ENCODE measurements around the gene ERAP2. TPM values are rescaled to one million over a fixed set of nuclear protein-coding genes. Genes with fewer than 3 reads are reported as not detected.
A peak's percentile ranks its signal among the peaks of the same experiment; 100 is the strongest.

Gene ERAP2
- total RNA-seq, 1 experiment from 2014 or later = 97.0 TPM

DNA sequence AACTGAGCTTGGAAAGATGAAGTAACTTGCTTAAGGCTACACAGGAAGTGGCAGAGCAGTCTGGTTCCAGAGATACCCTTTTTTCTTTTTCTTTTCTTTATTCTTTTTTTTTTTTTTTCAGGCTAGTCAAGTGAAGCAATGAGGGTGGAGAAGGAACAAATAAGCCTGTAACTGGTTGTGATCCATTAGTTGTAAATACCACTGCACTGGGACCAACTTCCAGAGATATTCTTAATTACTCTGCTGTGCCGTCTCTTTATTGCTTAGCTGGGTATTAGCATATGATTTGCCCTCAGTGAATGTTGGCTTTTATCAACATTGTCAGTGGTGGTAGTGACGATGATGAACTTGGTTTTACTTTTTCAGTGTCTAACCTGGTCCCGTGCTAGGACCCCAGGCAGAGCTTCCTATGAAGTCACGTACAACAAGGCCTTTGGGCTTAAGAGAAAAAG lies 86.3 kb downstream of the ERAP2 start:
- DNase-seq (ENCODE audit: low spot score) = no peak

DNA sequence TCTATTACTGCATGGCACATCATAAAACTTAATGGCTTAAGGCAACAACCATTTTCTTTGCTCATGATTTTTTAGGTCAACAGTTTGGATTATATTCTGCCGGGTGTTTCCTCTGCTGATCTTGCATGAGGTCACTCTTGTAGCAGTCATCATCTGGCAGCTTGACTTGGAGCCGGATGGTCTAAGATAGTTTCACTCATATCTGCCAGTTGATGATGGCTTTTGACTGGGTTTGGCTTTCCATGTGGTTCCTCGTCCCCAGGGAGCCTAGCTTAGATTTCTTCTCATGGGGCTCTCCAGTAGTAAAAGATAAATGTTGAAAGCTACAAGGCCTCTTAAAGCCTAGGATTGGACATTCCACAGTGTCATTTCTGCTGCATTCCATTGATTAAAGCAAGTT lies 87.0 kb downstream of the ERAP2 start:
- peak; percentile 36 for DNase-seq (ENCODE audit: low spot score)

DNA sequence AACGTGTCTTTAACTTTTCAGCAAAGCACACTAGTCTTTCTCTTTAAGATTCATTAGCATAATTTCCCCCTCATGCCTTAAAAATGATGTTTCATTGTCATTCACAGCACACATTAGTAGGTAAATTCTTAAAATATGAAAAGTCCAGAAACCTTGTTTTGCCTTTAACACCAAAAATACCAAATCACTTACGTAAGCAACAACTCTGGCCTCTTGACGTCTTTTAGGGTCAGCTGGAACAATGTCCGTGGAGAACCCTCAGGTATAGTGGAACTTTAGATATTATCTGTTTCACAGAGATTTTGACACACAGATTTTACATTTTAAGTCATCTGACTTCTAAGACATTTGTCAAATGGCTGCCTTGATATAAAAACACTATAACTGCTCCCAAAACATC lies 90.5 kb downstream of the ERAP2 start:
- no peak for DNase-seq (ENCODE audit: low spot score)

DNA sequence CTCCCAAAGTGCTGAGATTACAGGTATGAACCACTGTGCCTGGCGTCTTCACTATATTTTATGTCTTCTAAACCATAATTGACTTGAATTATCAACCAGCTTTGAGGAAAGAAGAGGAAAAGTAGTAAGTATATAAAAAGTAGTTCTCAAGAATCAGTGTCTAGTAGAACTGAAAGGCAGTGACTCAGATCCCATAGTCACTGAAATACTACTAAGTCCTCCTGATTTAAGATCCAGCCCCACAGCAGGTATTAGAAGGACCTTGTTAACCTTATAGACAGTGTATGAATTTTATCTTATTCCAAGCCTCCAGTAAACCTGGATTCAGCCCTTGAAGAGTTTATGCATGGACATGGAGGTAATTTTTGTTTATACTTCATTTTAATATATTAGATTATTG lies 91.1 kb downstream of the ERAP2 start:
- DNase-seq (ENCODE audit: low spot score) = no peak

DNA sequence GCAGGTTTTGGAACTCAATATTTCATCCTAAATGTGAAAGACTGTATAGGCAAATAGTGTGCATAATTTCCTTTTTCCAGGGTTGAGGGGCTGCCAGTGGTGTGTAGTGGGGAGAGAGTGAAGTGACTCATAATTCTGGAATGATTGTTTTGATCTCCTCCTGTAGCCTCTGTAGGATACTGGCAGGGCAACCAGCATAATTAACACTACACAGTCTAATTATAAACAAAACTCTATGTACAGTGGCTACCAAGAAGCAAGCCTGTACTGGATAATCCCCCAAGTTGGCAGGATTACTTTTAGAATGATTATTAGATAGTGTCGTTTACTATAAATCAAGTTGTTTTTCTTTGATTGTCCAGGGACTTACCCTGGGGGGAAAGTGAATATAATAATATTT lies 91.8 kb downstream of the ERAP2 start:
- peak; percentile 64 for DNase-seq (ENCODE audit: low spot score)

DNA sequence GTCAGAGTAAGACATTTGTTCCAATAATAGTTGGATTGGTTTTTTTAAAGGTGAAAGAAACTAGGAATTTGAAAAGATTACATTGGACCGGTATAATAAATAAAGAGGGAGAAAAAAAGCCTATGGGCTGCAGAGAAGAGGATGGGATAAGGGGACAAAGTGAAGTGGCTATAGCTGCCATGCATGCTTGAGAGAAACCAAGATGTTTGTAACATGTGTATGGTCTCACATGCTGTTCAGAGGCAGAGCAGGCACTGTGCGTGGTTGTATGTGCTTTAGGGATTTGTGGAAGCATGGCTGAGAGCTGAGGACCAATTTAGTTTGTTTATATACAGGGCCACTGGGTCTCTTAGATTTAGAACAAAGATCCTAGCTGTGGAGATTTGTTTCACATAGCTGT lies 92.3 kb downstream of the ERAP2 start:
- DNase-seq (ENCODE audit: low spot score) = peak; percentile 6

Other genes with a start within 250 kb of the ERAP2 start
- gene CAST, start 214.1 kb upstream of the ERAP2 start, total RNA-seq (2014; rRNA removed; shearing (Covaris generic)) = 166 and 225 TPM in 2 replicates
- gene ERAP1, start 68.6 kb upstream of the ERAP2 start, total RNA-seq (2014; rRNA removed; shearing (Covaris generic)) = 22.0 and 24.1 TPM in 2 replicates
- gene LNPEP, start 59.6 kb downstream of the ERAP2 start, total RNA-seq (2014; rRNA removed; shearing (Covaris generic)) = 25.8 and 30.2 TPM in 2 replicates